ENCODE results near the gene ALDH1A1. TPM values are rescaled to one million over a fixed set of nuclear protein-coding genes. Genes with fewer than 3 reads are reported as not detected.

Gene ALDH1A1
- polyA plus RNA-seq, 1 of the 3 experiments (the other 2 are of a cell fraction), result 0.03 TPM

DNA sequence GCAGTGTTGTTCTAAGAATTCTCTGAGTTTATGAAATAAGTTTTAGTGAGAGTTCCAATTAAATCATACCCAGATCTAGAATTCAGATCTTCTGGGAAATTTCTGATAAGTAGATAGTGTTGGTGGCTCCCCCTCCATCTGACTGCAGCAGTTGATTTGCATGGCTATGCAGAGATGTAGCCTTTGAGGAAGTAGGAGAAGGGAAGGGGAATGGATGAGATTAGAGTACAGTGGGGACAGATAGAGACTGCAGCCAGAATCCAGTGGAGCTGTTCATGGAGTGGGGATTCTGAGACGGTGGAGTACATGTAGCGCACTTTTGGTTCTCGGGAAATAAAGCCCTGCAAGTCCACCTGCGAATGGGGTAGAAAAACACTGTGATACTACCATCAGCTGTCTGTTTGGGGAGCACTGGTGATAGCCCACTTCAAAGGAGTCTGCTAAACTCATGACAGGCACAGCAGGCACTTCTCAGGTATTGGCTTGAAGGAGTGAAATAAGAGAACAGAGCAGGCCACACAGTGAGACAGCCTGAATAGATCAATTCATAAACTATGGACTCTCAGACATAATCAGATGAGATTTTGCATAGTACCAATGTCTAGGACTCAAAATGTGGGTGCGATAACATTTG is 96.8 kb downstream of the ALDH1A1 start:
- DNase-seq, result no peak
- ChIA-PET CTCF (interaction anchor here (0.9 to 1.9 kb wide), 3 partner anchors 167 to 226 kb away, joined by 3 to 11 read pairs (median 10); no protein-coding TSS in a partner anchor), POLR2A (no interaction called here)
- Histone ChIP-seq H2AFZ (ENCODE audit: low read depth) (no peak overlapping the region), H3K9me2 (no peaks in the 10 kb centered on the region), H3K4me2 (no peak overlapping the region), H3K79me2 (ENCODE audit: insufficient read depth) (no peaks in the 10 kb centered on the region), H3K9me3 (no peaks in the 10 kb centered on the region), H3K4me1 (ENCODE audit: control insufficient read depth in 1 of 2, insufficient read depth in 2 of 2, low read depth in 1 of 2, low read length in 1 of 2) (no peaks in the 10 kb centered on the region), H3K27me3 (ENCODE audit: insufficient read depth) (peaks cover under 1% of the 10 kb centered on the region; the same call in 1 of the 2 replicates), H3K36me3 (replicated peaks in 1 of 2; ENCODE audit: control insufficient read depth in 1 of 2, insufficient read depth in 2 of 2, low read length in 1 of 2) (no peaks in the 10 kb centered on the region), H3K27ac (ENCODE audit: low read depth in 2 of 2, low read length in 1 of 2) (no peak overlapping the region), H3F3A (replicated peaks; ENCODE audit: insufficient read depth) (no peaks in the 10 kb centered on the region), H4K20me1 (ENCODE audit: insufficient read depth) (no peaks in the 10 kb centered on the region), H3K4me3 (ENCODE audit: low read depth in 2 of 2, low read length in 1 of 2) (no peak overlapping the region), H3K9ac (no peak overlapping the region)
- 7% methylated on average over 5 of the region's 5 CpGs for WGBS (ENCODE audit: low lambda C conversion rate)
- TF ChIP-seq CHD2 (IDR thresholded peaks at IDR 0.05; ENCODE audit: low read length, partially characterized antibody), result no peak
- no peak for TF ChIP-seq GATA2 (CRISPR knock-in tag; IDR thresholded peaks at IDR 0.05)
- TF ChIP-seq NFIC (IDR thresholded peaks at IDR 0.05; ENCODE audit: borderline replicate concordance), result no peak
- TF ChIP-seq RFX5 (IDR thresholded peaks at IDR 0.05; ENCODE audit: low read length), result no peak
- TF ChIP-seq MXI1 (IDR thresholded peaks at IDR 0.05; ENCODE audit: low read depth, low read length), result no peak

DNA sequence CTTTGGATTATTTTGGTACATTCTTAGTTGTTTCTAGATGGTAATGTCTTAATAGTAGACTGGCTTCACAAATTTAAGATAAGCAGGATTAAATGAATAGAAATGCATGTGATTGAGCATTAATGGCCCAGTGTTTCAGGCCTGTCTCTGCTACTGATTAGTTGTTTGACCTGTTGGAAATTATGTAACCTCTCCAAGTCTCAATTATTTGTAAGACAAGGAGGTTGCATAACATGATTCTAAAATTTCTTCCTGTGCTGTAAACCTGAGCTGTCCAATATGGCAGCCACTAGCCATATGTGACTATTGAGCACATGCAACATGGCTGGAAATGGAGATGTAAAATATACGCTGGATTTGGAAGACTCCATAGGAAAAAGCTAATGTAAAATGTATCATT is 97.5 kb downstream of the ALDH1A1 start:
- no peaks in the 10 kb centered on the region for H3K9me2 ChIP-seq
- H3K27me3 ChIP-seq (ENCODE audit: insufficient read depth), result no peaks in the 10 kb centered on the region; the same call in 1 of the 2 replicates
- H3K4me3 ChIP-seq (ENCODE audit: low read depth in 2 of 2, low read length in 1 of 2), result no peak overlapping the region
- no peaks in the 10 kb centered on the region for H3K36me3 ChIP-seq (replicated peaks in 1 of 2; ENCODE audit: control insufficient read depth in 1 of 2, insufficient read depth in 2 of 2, low read length in 1 of 2)
- H2AFZ ChIP-seq (ENCODE audit: low read depth), result no peak overlapping the region
- DNase-seq, result no peak
- H3K9ac ChIP-seq, result no peak overlapping the region
- no peaks in the 10 kb centered on the region for H3F3A ChIP-seq (replicated peaks; ENCODE audit: insufficient read depth)
- no peak for TF ChIP-seq CHD2 (IDR thresholded peaks at IDR 0.05; ENCODE audit: low read length, partially characterized antibody)
- TF ChIP-seq, protein P1, sequence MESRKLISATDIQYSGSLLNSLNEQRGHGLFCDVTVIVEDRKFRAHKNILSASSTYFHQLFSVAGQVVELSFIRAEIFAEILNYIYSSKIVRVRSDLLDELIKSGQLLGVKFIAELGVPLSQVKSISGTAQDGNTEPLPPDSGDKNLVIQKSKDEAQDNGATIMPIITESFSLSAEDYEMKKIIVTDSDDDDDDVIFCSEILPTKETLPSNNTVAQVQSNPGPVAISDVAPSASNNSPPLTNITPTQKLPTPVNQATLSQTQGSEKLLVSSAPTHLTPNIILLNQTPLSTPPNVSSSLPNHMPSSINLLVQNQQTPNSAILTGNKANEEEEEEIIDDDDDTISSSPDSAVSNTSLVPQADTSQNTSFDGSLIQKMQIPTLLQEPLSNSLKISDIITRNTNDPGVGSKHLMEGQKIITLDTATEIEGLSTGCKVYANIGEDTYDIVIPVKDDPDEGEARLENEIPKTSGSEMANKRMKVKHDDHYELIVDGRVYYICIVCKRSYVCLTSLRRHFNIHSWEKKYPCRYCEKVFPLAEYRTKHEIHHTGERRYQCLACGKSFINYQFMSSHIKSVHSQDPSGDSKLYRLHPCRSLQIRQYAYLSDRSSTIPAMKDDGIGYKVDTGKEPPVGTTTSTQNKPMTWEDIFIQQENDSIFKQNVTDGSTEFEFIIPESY (IDR thresholded peaks at IDR 0.05; ENCODE audit: borderline replicate concordance, low read depth), result no peak
- TF ChIP-seq MXI1 (IDR thresholded peaks at IDR 0.05; ENCODE audit: low read depth, low read length), result no peak
- H3K4me1 ChIP-seq (ENCODE audit: control insufficient read depth in 1 of 2, insufficient read depth in 2 of 2, low read depth in 1 of 2, low read length in 1 of 2), result no peaks in the 10 kb centered on the region
- no peaks in the 10 kb centered on the region for H3K79me2 ChIP-seq (ENCODE audit: insufficient read depth)
- H4K20me1 ChIP-seq (ENCODE audit: insufficient read depth), result no peaks in the 10 kb centered on the region
- ChIA-PET CTCF (interaction anchor here (0.9 kb wide), 1 partner anchor 167 kb away, joined by 3 read pairs; no protein-coding TSS in a partner anchor), POLR2A (no interaction called here)
- WGBS (ENCODE audit: low lambda C conversion rate), result 43% methylated on average over 1 of the region's 1 CpG
- no peaks in the 10 kb centered on the region for H3K9me3 ChIP-seq
- H3K27ac ChIP-seq (ENCODE audit: low read depth in 2 of 2, low read length in 1 of 2), result no peak overlapping the region
- no peak overlapping the region for H3K4me2 ChIP-seq

Other genes with a start within 250 kb of the ALDH1A1 start
- gene ANXA1, start 198.8 kb upstream of the ALDH1A1 start, polyA plus RNA-seq (2012; rRNA removed), result 443 and 608 TPM in 2 replicates